H1 (cell line): Measurements from ENCODE around the gene FLNA. TPM values are rescaled to one million over a fixed set of nuclear protein-coding genes. Genes with fewer than 3 reads are reported as not detected.

Source experiments
- ATF2 ChIP-seq: IDR thresholded peaks from 2 replicates; pipeline ENCODE4 v1.6.1; 2012; ENCODE audit warnings: low read length, inconsistent platforms
- CREB1 ChIP-seq: IDR thresholded peaks from 2 replicates; pipeline ENCODE4 v1.6.1; 2012; ENCODE audit warnings: inconsistent platforms
- GABPA ChIP-seq: IDR thresholded peaks from 2 replicates; pipeline ENCODE4 v1.6.1; 2011; ENCODE audit warnings: mild to moderate bottlenecking, low read length, moderate library complexity, borderline replicate concordance; ENCODE audit not compliant: insufficient read depth
- GTF2F1 ChIP-seq: IDR thresholded peaks from 2 replicates; pipeline ENCODE4 v1.6.1; 2012; ENCODE audit warnings: low read depth, low read length, improper control_type of control experiment, borderline replicate concordance
- HDAC6 ChIP-seq: IDR thresholded peaks from one replicate; pipeline ENCODE4 v1.7.1; 2012; ENCODE audit warnings: low read depth, mild to moderate bottlenecking, inconsistent platforms, low read length, moderate library complexity
- JUN ChIP-seq: IDR thresholded peaks from 2 replicates; pipeline ENCODE4 v1.6.1; 2011; ENCODE audit warnings: low read depth, mild to moderate bottlenecking, improper control_type of control experiment, low read length
- KDM5A ChIP-seq: fragments of 200-600 bp; IDR thresholded peaks from 2 replicates; pipeline ENCODE4 v1.7.1; 2012; ENCODE audit warnings: mild to moderate bottlenecking, low read length, inconsistent platforms, mixed read lengths
- NRF1 ChIP-seq: IDR thresholded peaks from 2 replicates; pipeline ENCODE4 v1.6.1; 2011; ENCODE audit warnings: mild to moderate bottlenecking, low read depth, low read length, improper control_type of control experiment
- PHF8 ChIP-seq: fragments of 200-600 bp; sonication (generic); conservative IDR thresholded peaks from 2 replicates; pipeline ENCODE4 v1.7.1; 2012; ENCODE audit warnings: low read depth, mild to moderate bottlenecking, inconsistent platforms, low read length, moderate library complexity
- POLR2AphosphoS5 ChIP-seq: IDR thresholded peaks from 2 replicates; pipeline ENCODE4 v1.6.1; 2011; ENCODE audit warnings: low read depth, low read length
- SIN3A ChIP-seq, 2 experiments: IDR thresholded peaks in 1 of 2; conservative IDR thresholded peaks in 1 of 2; 2 replicates each; pipeline ENCODE4 v1.6.1; 2011 to 2012; ENCODE audit warnings: low read length in 2 of 2, improper control_type of control experiment in 1 of 2, low read depth in 1 of 2, mild to moderate bottlenecking in 1 of 2
- SP1 ChIP-seq: IDR thresholded peaks from 2 replicates; pipeline ENCODE4 v1.6.1; 2011; ENCODE audit warnings: low read depth, low read length
- SP2 ChIP-seq: IDR thresholded peaks from 2 replicates; pipeline ENCODE4 v1.6.1; 2012; ENCODE audit warnings: mild to moderate bottlenecking, low read length, inconsistent platforms
- SRF ChIP-seq: IDR thresholded peaks from 2 replicates; pipeline ENCODE4 v1.6.1; 2011; ENCODE audit warnings: mild to moderate bottlenecking, low read depth, low read length, moderate library complexity
- TAF1 ChIP-seq: IDR thresholded peaks from 2 replicates; pipeline ENCODE4 v1.6.1; 2011; ENCODE audit warnings: mild to moderate bottlenecking, low read depth, low read length
- TAF7 ChIP-seq: optimal IDR thresholded peaks from 2 replicates; pipeline ENCODE3; 2011; ENCODE audit warnings: low read depth, mild to moderate bottlenecking, inconsistent platforms, low read length, moderate library complexity, borderline replicate concordance
- TBP ChIP-seq: IDR thresholded peaks from 2 replicates; pipeline ENCODE4 v1.6.1; 2011; ENCODE audit warnings: low read depth, low read length, improper control_type of control experiment
- TCF12 ChIP-seq: IDR thresholded peaks from 2 replicates; pipeline ENCODE4 v1.6.1; 2011; ENCODE audit warnings: low read depth, mild to moderate bottlenecking, low read length
- polyA plus RNA-seq, 7 experiments: library from polyadenylated mRNA; depleted of rRNA in 3 of 7; stranded (reverse) in 5 of 7; unstranded in 2 of 7; fragments of >200 nt in 5 of 7; fragments of 200-250 nt in 2 of 7; gene quantifications; 1 replicate in 5 of 7; 2 replicates in 1 of 7; 4 replicates in 1 of 7; pipeline versions ENCODE4 v1.2.1 to v1.2.3, GENCODE V29; 2011 to 2013; ENCODE audit warnings: missing spikeins in 2 of 7, mixed read lengths in 2 of 7
- total RNA-seq: library from RNA; stranded (reverse); fragmentation: NEBNext Ultra II Directional; extraction: Animal tissue kit (Norgen Biotek cat#: 25700); gene quantifications from 2 replicates; pipeline ENCODE4 v1.2.1, GENCODE V29; 2021
- TF ChIP-seq, protein P1 (sequence below): IDR thresholded peaks from 2 replicates; pipeline ENCODE4 v1.6.1; 2012; ENCODE audit warnings: inconsistent platforms

Gene FLNA
- total and polyA plus RNA-seq, 2 of the 8 experiments (the other 6 are each of a cell fraction or from before 2014, with no cell fraction given), result 315 to 925 TPM

DNA sequence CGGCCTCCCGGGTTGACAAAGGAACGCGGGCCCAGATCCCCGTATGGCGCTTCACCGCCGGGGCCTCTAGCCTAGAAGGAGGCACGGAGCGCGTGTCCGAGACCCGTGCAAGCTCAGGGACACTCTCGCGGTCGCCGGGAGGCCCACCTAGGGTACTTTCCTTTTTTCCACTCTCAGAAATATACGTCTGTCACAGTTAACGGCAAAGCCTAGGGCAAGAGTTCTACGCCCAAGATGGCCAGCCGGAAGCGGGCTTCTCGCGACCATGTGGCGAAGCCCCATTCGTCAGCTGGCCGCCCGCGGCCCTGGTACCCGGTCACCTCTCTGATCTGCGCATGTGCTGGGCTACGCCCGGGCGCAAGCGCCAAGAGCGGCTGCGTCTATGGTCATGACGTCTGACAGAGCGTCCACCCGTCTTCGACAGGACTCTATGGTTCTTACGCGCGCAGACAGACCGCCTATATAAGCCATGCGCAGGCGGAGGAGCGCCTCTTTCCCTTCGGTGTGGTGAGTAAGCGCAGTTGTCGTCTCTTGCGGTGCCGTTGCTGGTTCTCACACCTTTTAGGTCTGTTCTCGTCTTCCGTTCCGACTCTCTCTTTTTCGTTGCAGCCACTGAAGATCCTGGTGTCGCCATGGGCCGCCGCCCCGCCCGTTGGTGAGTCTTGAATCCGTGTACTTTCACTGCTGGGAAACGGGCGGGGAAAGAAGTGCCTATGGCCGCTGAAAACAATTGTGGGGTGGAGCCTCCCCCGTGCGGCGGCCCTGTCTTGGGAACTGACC is 23.6 kb upstream of the FLNA start, which contains the start of gene RPL10 (continued):
- TF ChIP-seq CREB1 (peak; percentile 94), SRF (peak; percentile 80), NRF1 (peak; percentile 73), GTF2F1 (peak; percentile 95), SP1 (0 out of 2 replicates have a peak, but pooled peaks have one; percentile 55), GABPA (no peak), HDAC6 (no peak), SP2 (peak; percentile 90), TCF12 (no peak), KDM5A (no peak), SIN3A (conservative IDR thresholded peaks at IDR 0.05 in 1 of 2, IDR thresholded peaks at IDR 0.05 in 1 of 2; ENCODE audit: low read depth in 1 of 2, low read length in 2 of 2) (0 out of 4 replicates have a peak, but pooled peaks have one; percentile 6 to 53), JUN (no peak), TBP (peak; percentile 98), TAF1 (peak; percentile 100), POLR2AphosphoS5 (peak; percentile 100), TAF7 (peak; percentile 96), ATF2 (peak; percentile 76; the same call in 1 of the 2 replicates), PHF8 (peak; percentile 80)
- TF ChIP-seq, protein P1, sequence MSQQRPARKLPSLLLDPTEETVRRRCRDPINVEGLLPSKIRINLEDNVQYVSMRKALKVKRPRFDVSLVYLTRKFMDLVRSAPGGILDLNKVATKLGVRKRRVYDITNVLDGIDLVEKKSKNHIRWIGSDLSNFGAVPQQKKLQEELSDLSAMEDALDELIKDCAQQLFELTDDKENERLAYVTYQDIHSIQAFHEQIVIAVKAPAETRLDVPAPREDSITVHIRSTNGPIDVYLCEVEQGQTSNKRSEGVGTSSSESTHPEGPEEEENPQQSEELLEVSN, result peak; percentile 70; the same call in 1 of the 2 replicates
- TF ChIP-seq, all 59 proteins: peak for 19
